Activated naive CD4-positive, alpha-beta T cell treated with anti-CD3 and anti-CD28 coated beads, Interleukin-2, amount 50 U/mL, for 72 hours (primary cell): ENCODE data around the gene TBC1D1. TPM values are rescaled to one million over a fixed set of nuclear protein-coding genes. Genes with fewer than 3 reads are reported as not detected.

Experiments used
- ATAC-seq, 2 donors: fragments of 150-1000 bp; cut with Tn5 transposase; 2 replicates each; pipeline ENCODE4 v1.10.0; 2021; ENCODE audit warnings: mild to moderate bottlenecking in 2 of 2, moderate library complexity in 2 of 2
- DNase-seq, 2 donors: peaks; one replicate each; pipeline ENCODE4 v3.0.0; 2021 to 2022; ENCODE audit warnings: low spot score in 2 of 2
- H3K27ac Mint-ChIP-seq, 2 donors: one replicate each; pipeline ENCODE4 v1.8.0; 2022; ENCODE audit warnings: mild to moderate bottlenecking in 2 of 2, mixed read lengths in 2 of 2
- H3K36me3 Mint-ChIP-seq, 2 donors: one replicate each; pipeline ENCODE4 v1.8.0; 2022; ENCODE audit warnings: mixed read lengths in 2 of 2
- H3K9me3 Mint-ChIP-seq, 2 donors: one replicate each; pipeline ENCODE4 v1.8.0; 2022; ENCODE audit warnings: mixed read lengths in 2 of 2
- total RNA-seq, 2 donors: library from RNA; stranded (reverse); gene quantifications; one replicate each; pipeline ENCODE4 v1.2.3, GENCODE V29; 2022

Gene TBC1D1
- total RNA-seq, 2 donors from 2014 or later: 47.1 to 68.6 TPM

GRCh38 chr4:38099020-38099600, 208.2 kb downstream of the TBC1D1 start:
- ATAC-seq: no peak
- no peaks in the 10 kb centered on the region for H3K9me3 Mint-ChIP-seq
- DNase-seq: no peak
- H3K36me3 Mint-ChIP-seq: peaks cover 8 to 12% of the 10 kb centered on the region in 2 donors
- H3K27ac Mint-ChIP-seq: no peak overlapping the region

- ATAC-seq: no peak
- DNase-seq: no peak
- Mint-ChIP-seq H3K27ac (peak overlapping the region in 1 of 2 donors; percentile 4), H3K36me3 (peaks cover 8 to 12% of the 10 kb centered on the region in 2 donors), H3K9me3 (no peaks in the 10 kb centered on the region)
Observed at GRCh38 chr4:38099908-38100407, 209.1 kb downstream of the TBC1D1 start.

GRCh38 chr4:38100474-38101255, 209.8 kb downstream of the TBC1D1 start:
- peak overlapping the region in 1 of 2 donors; percentile 4 for H3K27ac Mint-ChIP-seq
- ATAC-seq: no peak
- H3K36me3 Mint-ChIP-seq: peaks cover 2 to 6% of the 10 kb centered on the region in 2 donors
- H3K9me3 Mint-ChIP-seq: no peaks in the 10 kb centered on the region
- DNase-seq: no peak

GRCh38 chr4:38101563-38101962, 210.7 kb downstream of the TBC1D1 start:
- ATAC-seq (no peak), DNase-seq (no peak)
- H3K9me3 Mint-ChIP-seq: no peaks in the 10 kb centered on the region
- no peaks in the 10 kb centered on the region for H3K36me3 Mint-ChIP-seq
- H3K27ac Mint-ChIP-seq: no peak overlapping the region

- DNase-seq (no peak), ATAC-seq (no peak)
- Mint-ChIP-seq H3K9me3 (no peaks in the 10 kb centered on the region), H3K36me3 (peaks cover 0 to 3% of the 10 kb centered on the region in 2 donors), H3K27ac (no peak overlapping the region)
Observed at GRCh38 chr4:38102957-38103588, 212.2 kb downstream of the TBC1D1 start.

- Mint-ChIP-seq H3K9me3 (no peaks in the 10 kb centered on the region), H3K36me3 (peaks cover 0 to 9% of the 10 kb centered on the region in 2 donors), H3K27ac (no peak overlapping the region)
- DNase-seq: no peak
- peak in 1 of 2 donors; percentile 61 for ATAC-seq
Observed at GRCh38 chr4:38105475-38106220, 214.8 kb downstream of the TBC1D1 start.

- ATAC-seq: no peak
- H3K9me3 Mint-ChIP-seq: no peaks in the 10 kb centered on the region
Observed at GRCh38 chr4:38106311-38106710, 215.4 kb downstream of the TBC1D1 start.

GRCh38 chr4:38106886-38107514, 216.1 kb downstream of the TBC1D1 start:
- Mint-ChIP-seq H3K27ac (peak overlapping the region in 1 of 2 donors; percentile 52), H3K36me3 (peaks cover 0 to 9% of the 10 kb centered on the region in 2 donors), H3K9me3 (no peaks in the 10 kb centered on the region)
- no peak for DNase-seq
- ATAC-seq: no peak

More at GRCh38 chr4:38106311-38106710, 215.4 kb downstream of the TBC1D1 start:
- DNase-seq: no peak
- no peak overlapping the region for H3K27ac Mint-ChIP-seq
- peaks cover 0 to 9% of the 10 kb centered on the region in 2 donors for H3K36me3 Mint-ChIP-seq

- no peaks in the 10 kb centered on the region for H3K9me3 Mint-ChIP-seq
- no peak for ATAC-seq
- H3K36me3 Mint-ChIP-seq: peaks cover 0 to 9% of the 10 kb centered on the region in 2 donors
- DNase-seq: no peak
- no peak overlapping the region for H3K27ac Mint-ChIP-seq
Observed at GRCh38 chr4:38107818-38108217, 216.9 kb downstream of the TBC1D1 start.

GRCh38 chr4:38109370-38109769, 218.5 kb downstream of the TBC1D1 start:
- H3K36me3 Mint-ChIP-seq: peaks cover 0 to 9% of the 10 kb centered on the region in 2 donors
- H3K27ac Mint-ChIP-seq: no peak overlapping the region
- ATAC-seq: no peak
- no peak for DNase-seq
- no peaks in the 10 kb centered on the region for H3K9me3 Mint-ChIP-seq

GRCh38 chr4:38109896-38110295, 219.0 kb downstream of the TBC1D1 start:
- ATAC-seq: no peak
- Mint-ChIP-seq H3K36me3 (peaks cover 0 to 9% of the 10 kb centered on the region in 2 donors), H3K9me3 (no peaks in the 10 kb centered on the region), H3K27ac (no peak overlapping the region)
- no peak for DNase-seq

- DNase-seq (no peak), ATAC-seq (no peak)
- Mint-ChIP-seq H3K9me3 (no peaks in the 10 kb centered on the region), H3K27ac (peak overlapping the region; percentile 15 to 60), H3K36me3 (peaks cover 0 to 9% of the 10 kb centered on the region in 2 donors)
Observed at GRCh38 chr4:38111024-38111423, 220.1 kb downstream of the TBC1D1 start.

- Mint-ChIP-seq H3K9me3 (no peaks in the 10 kb centered on the region), H3K27ac (no peak overlapping the region), H3K36me3 (peaks cover 0 to 9% of the 10 kb centered on the region in 2 donors)
- ATAC-seq (no peak), DNase-seq (no peak)
Observed at GRCh38 chr4:38111717-38112116, 220.8 kb downstream of the TBC1D1 start.

- no peak overlapping the region for H3K27ac Mint-ChIP-seq
- peaks cover 0 to 5% of the 10 kb centered on the region in 2 donors for H3K36me3 Mint-ChIP-seq
- no peak for ATAC-seq
- no peaks in the 10 kb centered on the region for H3K9me3 Mint-ChIP-seq
- DNase-seq: no peak
Observed at GRCh38 chr4:38113132-38113531, 222.2 kb downstream of the TBC1D1 start.

GRCh38 chr4:38113551-38113950, 222.7 kb downstream of the TBC1D1 start:
- Mint-ChIP-seq H3K36me3 (peaks cover 1 to 2% of the 10 kb centered on the region in 2 donors), H3K9me3 (no peaks in the 10 kb centered on the region), H3K27ac (no peak overlapping the region)
- no peak for DNase-seq
- ATAC-seq: no peak
